ENCODE data around the gene ZFAND6. TPM values are rescaled to one million over a fixed set of nuclear protein-coding genes. Genes with fewer than 3 reads are reported as not detected.

Gene ZFAND6
- total RNA-seq, 1 donor from 2014 or later: 135 TPM

Small RNAs within 50 kb of the gene (small RNA-seq; reads per million reads assigned to genes)
- gene RF00017: not detected

Other genes starting within 250 kb of the ZFAND6 start
- gene MTHFS, start 162.7 kb upstream of the ZFAND6 start, total RNA-seq: 5.5 TPM
- gene BCL2A1, start 88.5 kb upstream of the ZFAND6 start, total RNA-seq: 0.94 TPM
- 1.6 TPM for gene FAH, start 93.3 kb downstream of the ZFAND6 start, total RNA-seq
- gene CTXND1, start 192.5 kb downstream of the ZFAND6 start, total RNA-seq: 0.31 TPM